Peyer's patch (tissue), 4 donors: ENCODE data around the gene DCDC2B.

ENCODE experiments used
- CTCF ChIP-seq, 6 experiments: fragments of 450-650 bp in 4 of 6; fragments of 200-600 bp in 2 of 6; sonication (generic) in 1 of 6; IDR thresholded peaks; one replicate each; pipeline ENCODE4 v1.5.1; 2017 to 2019; ENCODE audit warnings: antibody characterized with exemption in 6 of 6, mild to moderate bottlenecking in 3 of 6, moderate library complexity in 1 of 6
- POLR2A ChIP-seq, 2 donors: fragments of 450-650 bp; IDR thresholded peaks; one replicate each; pipeline ENCODE4 v1.5.1; 2017; ENCODE audit warnings: antibody characterized with exemption in 2 of 2, mild to moderate bottlenecking in 2 of 2, moderate library complexity in 2 of 2

GRCh38 chr1:32234792-32235191 lies 25.9 kb downstream of the DCDC2B start:
- no peak for TF ChIP-seq CTCF (IDR thresholded peaks at IDR 0.05)
- no peak for TF ChIP-seq POLR2A (IDR thresholded peaks at IDR 0.05)
